HG02588 (cell line): ENCODE results near the gene SALL1.

Source experiments
- ATAC-seq: cut with Tn5 transposase; IDR thresholded peaks from one replicate; pipeline ENCODE4 v1.9.1; 2021; ENCODE audit warnings: mild to moderate bottlenecking, moderate library complexity; ENCODE audit not compliant: unreplicated experiment

Gene SALL1

GRCh38 chr16:51114382-51114781, 36.7 kb downstream of the SALL1 start:
- no peak for ATAC-seq

GRCh38 chr16:51113236-51114125, 37.6 kb downstream of the SALL1 start:
- ATAC-seq: peak; percentile 63

GRCh38 chr16:51112323-51112722, 38.7 kb downstream of the SALL1 start:
- no peak for ATAC-seq

- ATAC-seq: no peak
Measured at GRCh38 chr16:51111759-51112158, 39.3 kb downstream of the SALL1 start.

- ATAC-seq: no peak
Measured at GRCh38 chr16:51110700-51111157, 40.3 kb downstream of the SALL1 start.

- no peak for ATAC-seq
Measured at GRCh38 chr16:51109173-51109572, 41.9 kb downstream of the SALL1 start.

GRCh38 chr16:51107742-51108141, 43.3 kb downstream of the SALL1 start:
- ATAC-seq: no peak

- ATAC-seq: no peak
Measured at GRCh38 chr16:51106535-51106934, 44.5 kb downstream of the SALL1 start.

GRCh38 chr16:51103590-51103989, 47.5 kb downstream of the SALL1 start:
- no peak for ATAC-seq

GRCh38 chr16:51097729-51098128, 53.3 kb downstream of the SALL1 start:
- no peak for ATAC-seq

GRCh38 chr16:51095890-51096626, 55.0 kb downstream of the SALL1 start:
- no peak for ATAC-seq

- ATAC-seq: no peak
Measured at GRCh38 chr16:51095084-51095881, 55.8 kb downstream of the SALL1 start.

GRCh38 chr16:51093726-51094280, 57.3 kb downstream of the SALL1 start:
- no peak for ATAC-seq
